HL-60 (cell line): ENCODE data around the gene ZNF408.

Source experiments
- DNase-seq, 2 experiments: peaks; one replicate each; pipeline ENCODE4 v3.0.0-alpha.2; 2010 to 2020; ENCODE audit warnings: low read depth in 1 of 2, low spot score in 1 of 2
- H3K27ac ChIP-seq: fragments of 250-450 bp; sonication (Bioruptor Pico); replicated peaks from 2 replicates; pipeline ENCODE4 v1.5.1; 2020; ENCODE audit warnings: mild to moderate bottlenecking, moderate library complexity
- H3K27me3 ChIP-seq: fragments of 250-450 bp; sonication (Bioruptor Pico); 2 replicates; pipeline ENCODE4 v1.5.1; 2021; ENCODE audit warnings: mild to moderate bottlenecking, moderate library complexity; ENCODE audit not compliant: insufficient read depth, poor library complexity, severe bottlenecking
- H3K4me3 ChIP-seq: replicated peaks from 2 replicates; pipeline ENCODE4 v1.5.1; 2011; ENCODE audit warnings: mild to moderate bottlenecking, control low read depth, low read length; ENCODE audit not compliant: insufficient read depth
- CTCF ChIP-seq: IDR thresholded peaks from one replicate; pipeline ENCODE4 v1.5.1; 2011; ENCODE audit warnings: low read length, control low read depth, inconsistent platforms; ENCODE audit not compliant: insufficient read depth
- GABPA ChIP-seq: IDR thresholded peaks from 2 replicates; pipeline ENCODE4 v1.6.1; 2012; ENCODE audit warnings: low read depth
- POLR2AphosphoS5 ChIP-seq: IDR thresholded peaks from 2 replicates; pipeline ENCODE4 v1.6.1; 2012; ENCODE audit warnings: low read depth
- REST ChIP-seq: IDR thresholded peaks from 2 replicates; pipeline ENCODE4 v1.6.1; 2012; ENCODE audit warnings: low read depth; ENCODE audit not compliant: insufficient replicate concordance
- SPI1 ChIP-seq: IDR thresholded peaks from 2 replicates; pipeline ENCODE4 v1.6.1; 2012; ENCODE audit warnings: low read depth, mild to moderate bottlenecking, borderline replicate concordance

The ZNF408 gene

GRCh38 chr11:46729110-46730027 lies 28.5 kb downstream of the ZNF408 start:
- Histone ChIP-seq H3K27ac (no peak overlapping the region), H3K4me3 (no peak overlapping the region), H3K27me3 (no peaks in the 10 kb centered on the region)
- TF ChIP-seq CTCF, result no peak
- no peak for DNase-seq

DNA sequence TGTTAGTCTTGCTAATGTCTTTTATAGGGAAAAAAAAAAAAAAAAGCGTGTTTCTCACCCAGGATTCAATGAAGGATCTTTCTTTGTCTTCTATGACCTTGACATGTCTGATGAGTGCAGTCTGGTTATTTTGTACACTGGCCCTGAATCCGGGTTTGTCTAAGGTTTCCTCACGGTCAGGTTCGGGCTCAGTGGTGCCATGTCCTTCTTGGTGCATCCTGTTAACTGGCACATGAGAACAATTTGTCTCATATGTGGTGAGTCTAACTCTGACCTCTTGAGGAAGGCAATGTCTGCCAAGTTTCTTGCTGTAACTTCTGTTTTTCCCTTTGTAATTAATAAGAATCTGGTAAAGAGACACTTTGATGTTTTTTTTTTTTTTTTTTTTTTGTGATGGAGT lies 30.7 kb downstream of the ZNF408 start:
- no peak for TF ChIP-seq SPI1
- TF ChIP-seq POLR2AphosphoS5, result no peak
- no peak for TF ChIP-seq REST
- no peak for DNase-seq
- H3K4me3 ChIP-seq, result no peak overlapping the region
- no peak overlapping the region for H3K27ac ChIP-seq
- H3K27me3 ChIP-seq, result no peaks in the 10 kb centered on the region

DNA sequence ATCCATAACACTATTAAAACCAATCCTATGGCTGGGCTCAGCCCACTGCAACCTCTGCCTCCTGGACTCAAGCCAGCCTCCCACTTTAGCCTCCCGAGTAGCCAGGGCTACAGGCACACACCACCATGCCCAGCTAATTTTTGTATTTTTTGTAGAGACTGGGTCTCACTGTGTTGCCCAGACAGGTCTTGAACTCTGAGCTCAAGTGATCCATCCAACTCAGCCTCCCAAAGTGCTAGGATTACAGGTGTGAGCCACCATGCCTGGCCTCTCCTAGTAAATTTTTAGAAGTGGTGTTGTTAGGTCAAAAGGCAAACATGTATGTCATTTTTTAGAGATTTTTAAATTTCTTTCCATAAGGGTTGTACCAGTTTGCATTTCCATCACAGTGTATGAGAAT lies 32.4 kb downstream of the ZNF408 start:
- Histone ChIP-seq H3K4me3 (no peak overlapping the region), H3K27me3 (no peaks in the 10 kb centered on the region), H3K27ac (no peak overlapping the region)
- DNase-seq, result no peak
- no peak for TF ChIP-seq CTCF
- TF ChIP-seq POLR2AphosphoS5, result no peak
- no peak for TF ChIP-seq GABPA
- no peak for TF ChIP-seq SPI1
- TF ChIP-seq REST, result no peak

GRCh38 chr11:46736146-46736545 lies 35.3 kb downstream of the ZNF408 start:
- H3K27me3 ChIP-seq, result no peaks in the 10 kb centered on the region
- no peak for DNase-seq
- H3K27ac ChIP-seq, result no peak overlapping the region
- no peak overlapping the region for H3K4me3 ChIP-seq
- TF ChIP-seq GABPA (no peak), CTCF (no peak), SPI1 (no peak), REST (no peak), POLR2AphosphoS5 (no peak)
